IMR-90 (cell line): Measurements from ENCODE around the gene LIPG. TPM values are rescaled to one million over a fixed set of nuclear protein-coding genes. Genes with fewer than 3 reads are reported as not detected.
A peak's percentile ranks its signal among the peaks of the same experiment; 100 is the strongest.

Source experiments
- ATAC-seq: fragments of 200-7000 bp; cut with Tn5 transposase; 2 replicates; pipeline ENCODE4 v1.9.1; 2020; ENCODE audit warnings: low read depth, mild to moderate bottlenecking, moderate library complexity
- BruUV-seq: library from RNA; stranded (reverse); fragments of 400-500 nt; replicated peaks from 2 replicates; lab custom pipeline; 2021; lab: Mats Ljungman, UMichigan
- CTCF ChIA-PET: fragments of 300-600 bp; formaldehyde crosslinking; extraction: SDS; loops from one replicate; lab custom pipeline; 2021; ENCODE audit warnings: antibody characterized with exemption; lab: Yijun Ruan, JAX
- POLR2A ChIA-PET: fragments of 300-600 bp; sonication (Branson Sonifier 250); formaldehyde crosslinking; loops from one replicate; lab custom pipeline; 2022; ENCODE audit warnings: antibody characterized with exemption; ENCODE audit not compliant: unreplicated experiment; lab: Charles Lee
- DNase-seq: peaks from one replicate; pipeline ENCODE4 v3.0.0; 2013
- H2AFZ ChIP-seq: replicated peaks from 2 replicates; pipeline ENCODE3; 2013; ENCODE audit warnings: low read length, mild to moderate bottlenecking; ENCODE audit not compliant: poor library complexity
- H2AK5ac ChIP-seq: 2 replicates; pipeline ENCODE4 v1.6.1; 2013; ENCODE audit warnings: low read depth, low read length, inconsistent platforms
- H2AK9ac ChIP-seq: replicated peaks from 2 replicates; pipeline ENCODE3; 2013; ENCODE audit warnings: mild to moderate bottlenecking, low read depth, low read length, moderate library complexity; ENCODE audit not compliant: poor library complexity
- H2BK120ac ChIP-seq: 2 replicates; pipeline ENCODE4 v1.6.1; 2013; ENCODE audit warnings: low read depth, low read length, inconsistent platforms
- H2BK15ac ChIP-seq: 3 replicates; pipeline ENCODE4 v1.6.1; 2013; ENCODE audit warnings: low read depth, low read length, inconsistent platforms
- H2BK20ac ChIP-seq: 2 replicates; pipeline ENCODE4 v1.6.1; 2013; ENCODE audit warnings: low read depth, mild to moderate bottlenecking, inconsistent platforms, low read length, moderate library complexity
- H2BK5ac ChIP-seq: 2 replicates; pipeline ENCODE4 v1.6.1; 2013; ENCODE audit warnings: mild to moderate bottlenecking, low read depth, low read length, inconsistent platforms; ENCODE audit not compliant: poor library complexity, severe bottlenecking
- H3K14ac ChIP-seq: replicated peaks from 2 replicates; pipeline ENCODE4 v1.6.1; 2013; ENCODE audit warnings: low read depth, low read length, inconsistent platforms
- H3K18ac ChIP-seq: 2 replicates; pipeline ENCODE4 v1.6.1; 2013; ENCODE audit warnings: low read depth, low read length, control low read depth
- H3K23ac ChIP-seq: 2 replicates; pipeline ENCODE4 v1.6.1; 2013; ENCODE audit warnings: low read depth, low read length, inconsistent platforms
- H3K27ac ChIP-seq: 2 replicates; pipeline ENCODE4 v1.5.1; 2013; ENCODE audit warnings: mild to moderate bottlenecking, control low read depth, low read length; ENCODE audit not compliant: insufficient read depth
- H3K27me3 ChIP-seq: 2 replicates; pipeline ENCODE4 v1.6.1; 2013; ENCODE audit warnings: low read length; ENCODE audit not compliant: control insufficient read depth, insufficient read depth
- H3K36me3 ChIP-seq: 2 replicates; pipeline ENCODE4 v1.6.1; 2013; ENCODE audit warnings: low read length, mixed read lengths; ENCODE audit not compliant: control insufficient read depth, insufficient read depth
- H3K4ac ChIP-seq: 2 replicates; pipeline ENCODE4 v1.6.1; 2013; ENCODE audit warnings: low read depth, low read length, inconsistent platforms
- H3K4me1 ChIP-seq: 2 replicates; pipeline ENCODE4 v1.6.1; 2013; ENCODE audit warnings: low read length, mixed read lengths; ENCODE audit not compliant: control insufficient read depth, insufficient read depth
- H3K4me2 ChIP-seq: 2 replicates; pipeline ENCODE4 v1.6.1; 2013; ENCODE audit warnings: low read depth, mild to moderate bottlenecking, control low read depth, low read length, moderate library complexity
- H3K4me3 ChIP-seq: 2 replicates; pipeline ENCODE4 v1.5.1; 2013; ENCODE audit warnings: low read depth, mild to moderate bottlenecking, control low read depth, low read length, moderate library complexity; ENCODE audit not compliant: insufficient read depth
- H3K56ac ChIP-seq: 2 replicates; pipeline ENCODE4 v1.6.1; 2013; ENCODE audit warnings: low read length, inconsistent platforms; ENCODE audit not compliant: insufficient read depth; ENCODE audit errors: extremely low read depth
- H3K79me1 ChIP-seq, 2 experiments: 2 replicates each; pipeline ENCODE4 v1.6.1; 2013; ENCODE audit warnings: low read length in 2 of 2, inconsistent platforms in 1 of 2, low read depth in 1 of 2
- H3K9ac ChIP-seq: 2 replicates; pipeline ENCODE4 v1.6.1; 2013; ENCODE audit warnings: low read depth, low read length, control low read depth
- H3K9me1 ChIP-seq: 2 replicates; pipeline ENCODE4 v1.6.1; 2013; ENCODE audit warnings: low read length, inconsistent platforms; ENCODE audit not compliant: insufficient read depth
- H3K9me3 ChIP-seq: 2 replicates; pipeline ENCODE4 v1.6.1; 2013; ENCODE audit warnings: low read length; ENCODE audit not compliant: control insufficient read depth, insufficient read depth
- H4K20me1 ChIP-seq: 2 replicates; pipeline ENCODE4 v1.6.1; 2013; ENCODE audit warnings: low read length, inconsistent platforms; ENCODE audit not compliant: insufficient read depth
- H4K5ac ChIP-seq: 2 replicates; pipeline ENCODE4 v1.6.1; 2013; ENCODE audit warnings: mild to moderate bottlenecking, low read depth, low read length, control low read depth
- H4K8ac ChIP-seq, 2 experiments: 2 replicates each; pipeline ENCODE4 v1.6.1; 2013; ENCODE audit warnings: low read depth in 2 of 2, low read length in 2 of 2, control low read depth in 1 of 2, inconsistent platforms in 1 of 2
- H4K91ac ChIP-seq: 2 replicates; pipeline ENCODE4 v1.6.1; 2013; ENCODE audit warnings: low read depth, low read length, inconsistent platforms; ENCODE audit not compliant: insufficient read depth
- BHLHE40 ChIP-seq: fragments of 150-350 bp; IDR thresholded peaks from 2 replicates; pipeline ENCODE4 v1.6.1; 2016; ENCODE audit warnings: mild to moderate bottlenecking, low read depth, low read length
- MXI1 ChIP-seq: IDR thresholded peaks from 2 replicates; pipeline ENCODE4 v1.6.1; 2012; ENCODE audit warnings: low read depth, mild to moderate bottlenecking, low read length, moderate library complexity, borderline replicate concordance
- WGBS, 2 experiments: methylation state at CpG; one replicate each; pipeline versions ENCODE4 v1.1.5 to v1.1.7; 2013; ENCODE audit warnings: missing lambda C conversion rate in 2 of 2; ENCODE audit not compliant: insufficient read length in 1 of 2; ENCODE audit errors: extremely low coverage in 2 of 2; 5-methylcytosine and 5-hydroxymethylcytosine counted together
- dilution Hi-C: fragments of 300-500 bp; cut with HindIII; formaldehyde crosslinking; loops from one replicate; pipeline ENCODE4 v1.14.3; 2018; ENCODE audit warnings: low sequenced_read_pairs; ENCODE audit not compliant: unreplicated experiment
- in situ Hi-C: fragments of 300-500 bp; cut with MboI; formaldehyde crosslinking; loops from 3 replicates; pipeline ENCODE4 v1.14.3; 2019; ENCODE audit warnings: low sequenced_read_pairs, inconsistent platforms, mixed read lengths
- intact Hi-C: fragments of 100-400 bp; cut with micrococcal nuclease; formaldehyde crosslinking; loops from 2 replicates; pipeline ENCODE4 v1.10.0; 2022
- polyA plus RNA-seq, 3 experiments: library from polyadenylated mRNA; depleted of rRNA; stranded (reverse); fragments of >200 nt; gene quantifications; 2 replicates each; pipeline ENCODE4 v1.2.3, GENCODE V29; 2012; ENCODE audit warnings: low replicate concordance in 1 of 3
- total RNA-seq: library from RNA; depleted of rRNA; stranded (reverse); fragments of >200 nt; gene quantifications from 2 replicates; pipeline ENCODE4 v1.2.3, GENCODE V29; 2012

LIPG gene
- total and polyA plus RNA-seq, 2 of the 4 experiments (the other 2 are of a cell fraction) = under 0.01 to 0.14 TPM

DNA sequence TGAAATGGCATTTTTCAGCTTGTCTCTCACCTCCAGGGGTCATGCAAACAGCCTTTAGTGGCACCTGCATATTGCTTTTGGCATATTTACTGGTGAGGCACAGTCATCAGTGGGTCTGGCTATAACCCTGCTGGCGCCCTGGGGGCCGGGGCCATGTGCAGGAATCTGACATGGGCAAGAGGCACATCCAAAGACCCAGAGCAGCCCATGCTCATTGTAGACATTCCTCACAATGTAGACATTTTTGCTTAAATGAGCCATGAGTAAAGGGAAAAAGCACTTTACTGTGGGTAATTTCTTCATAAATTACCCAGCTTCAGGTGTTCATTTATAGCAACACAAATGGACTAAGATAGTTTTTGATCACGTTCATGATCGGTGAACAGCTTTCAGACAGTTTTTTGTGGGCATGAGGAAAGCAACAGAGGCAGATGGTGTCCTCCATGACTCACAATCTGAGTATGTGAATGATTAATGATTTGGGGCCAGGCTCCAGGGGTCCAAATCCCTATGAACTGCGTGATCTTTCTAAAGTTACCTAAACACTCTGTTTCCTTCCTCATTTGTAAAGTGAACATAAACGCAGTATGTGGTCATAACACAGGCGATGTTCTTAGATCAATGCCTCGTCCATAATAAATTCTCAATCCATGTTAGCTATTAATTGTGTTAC is 85.8 kb downstream of the LIPG start:
- TF ChIP-seq MXI1 (no peak), BHLHE40 (0 out of 2 replicates have a peak, but pooled peaks have one; percentile 35)
- no peak overlapping the region for H3K23ac ChIP-seq
- H3K18ac ChIP-seq = no peak overlapping the region
- no peak overlapping the region; the same call in 1 of the 2 replicates for H2BK20ac ChIP-seq
- H2BK5ac ChIP-seq = no peak overlapping the region
- peaks cover 12% of the 10 kb centered on the region for H3K9me1 ChIP-seq
- in situ Hi-C loops (no loop called here), dilution Hi-C loops (no loop called here), intact Hi-C loops (loop anchor here (5.0 kb wide), 1 partner anchor 40 kb away; no protein-coding TSS in a partner anchor)
- ATAC-seq (peak; percentile 70), DNase-seq (peak; percentile 69)
- H4K91ac ChIP-seq = no peak overlapping the region
- H3K36me3 ChIP-seq = no peaks in the 10 kb centered on the region
- H4K8ac ChIP-seq = no peak overlapping the region
- WGBS, 2 experiments = 0% methylated on average over 1 of the region's 8 CpGs; no CpG with 5 or more reads in 1 of the 2 experiments
- ChIA-PET CTCF (interaction anchor here (0.8 kb wide), 1 partner anchor 198 kb away, joined by 3 read pairs; no protein-coding TSS in a partner anchor), POLR2A (no interaction called here)
- H2AFZ ChIP-seq = no peak overlapping the region
- no peak overlapping the region for H3K4me3 ChIP-seq
- no peak overlapping the region for H3K4ac ChIP-seq
- no peak overlapping the region for H2BK120ac ChIP-seq
- no peak overlapping the region for H2AK5ac ChIP-seq
- no peak overlapping the region for H3K9ac ChIP-seq
- no peaks in the 10 kb centered on the region for H3K79me1 ChIP-seq
- H3K4me2 ChIP-seq = no peak overlapping the region
- no peaks in the 10 kb centered on the region for H3K27me3 ChIP-seq
- H2AK9ac ChIP-seq = no peak overlapping the region
- H3K56ac ChIP-seq = no peak overlapping the region
- H3K27ac ChIP-seq = no peak overlapping the region
- no peak overlapping the region for H3K14ac ChIP-seq
- no TSS peak for BruUV-seq
- H3K9me3 ChIP-seq = no peaks in the 10 kb centered on the region
- H3K4me1 ChIP-seq = peaks cover 7% of the 10 kb centered on the region; the same call in 1 of the 2 replicates
- H2BK15ac ChIP-seq = no peak overlapping the region
- H4K5ac ChIP-seq = no peak overlapping the region
- H4K20me1 ChIP-seq = no peaks in the 10 kb centered on the region
